Peyer's patch (tissue), 4 donors: ENCODE data around the gene ARHGEF16. TPM values are rescaled to one million over a fixed set of nuclear protein-coding genes. Genes with fewer than 3 reads are reported as not detected.

Experiments used
- DNase-seq, 3 donors: peaks; one replicate each; pipeline ENCODE4 v3.0.0-alpha.2; 2017 to 2019
- H3K27ac ChIP-seq, 4 donors: fragments of 200-600 bp; sonication (generic); one replicate each; pipeline ENCODE4 v1.5.1; 2016 to 2019
- H3K27me3 ChIP-seq, 2 donors: fragments of 200-600 bp; sonication (generic); one replicate each; pipeline ENCODE4 v1.5.1; 2019
- H3K36me3 ChIP-seq, 3 donors: fragments of 200-600 bp; sonication (generic); one replicate each; pipeline ENCODE4 v1.5.1; 2016 to 2019
- H3K4me1 ChIP-seq, 4 donors: fragments of 200-600 bp; sonication (generic); one replicate each; pipeline ENCODE4 v1.5.1; 2016 to 2019
- H3K4me3 ChIP-seq, 4 donors: fragments of 200-600 bp; sonication (generic); 1 replicate in 3 of 4; 2 replicates in 1 of 4; pipeline ENCODE4 v1.5.1; 2016 to 2019; ENCODE audit warnings: mild to moderate bottlenecking in 1 of 4
- H3K9me3 ChIP-seq, 4 donors: fragments of 200-600 bp; sonication (generic); one replicate each; pipeline ENCODE4 v1.5.1; 2016 to 2019; ENCODE audit warnings: mild to moderate bottlenecking in 1 of 4
- POLR2A ChIP-seq, 2 donors: fragments of 450-650 bp; IDR thresholded peaks; one replicate each; pipeline ENCODE4 v1.5.1; 2017; ENCODE audit warnings: antibody characterized with exemption in 2 of 2, mild to moderate bottlenecking in 2 of 2, moderate library complexity in 2 of 2
- total RNA-seq, 4 donors: library from RNA; depleted of rRNA; stranded (reverse); fragments of >200 nt; gene quantifications; one replicate each; pipeline ENCODE4 v1.1.0, GENCODE V29; 2016
- TF ChIP-seq, protein P1 (sequence below), 6 experiments: fragments of 450-650 bp in 4 of 6; fragments of 200-600 bp in 2 of 6; sonication (generic) in 1 of 6; IDR thresholded peaks; one replicate each; pipeline ENCODE4 v1.5.1; 2017 to 2019; ENCODE audit warnings: antibody characterized with exemption in 6 of 6, mild to moderate bottlenecking in 3 of 6, moderate library complexity in 1 of 6

The ARHGEF16 gene
- total RNA-seq, 4 donors from 2014 or later = 43.7 to 225 (median 182) TPM

- TF ChIP-seq POLR2A (IDR thresholded peaks at IDR 0.05) = no peak
- TF ChIP-seq, protein P1, sequence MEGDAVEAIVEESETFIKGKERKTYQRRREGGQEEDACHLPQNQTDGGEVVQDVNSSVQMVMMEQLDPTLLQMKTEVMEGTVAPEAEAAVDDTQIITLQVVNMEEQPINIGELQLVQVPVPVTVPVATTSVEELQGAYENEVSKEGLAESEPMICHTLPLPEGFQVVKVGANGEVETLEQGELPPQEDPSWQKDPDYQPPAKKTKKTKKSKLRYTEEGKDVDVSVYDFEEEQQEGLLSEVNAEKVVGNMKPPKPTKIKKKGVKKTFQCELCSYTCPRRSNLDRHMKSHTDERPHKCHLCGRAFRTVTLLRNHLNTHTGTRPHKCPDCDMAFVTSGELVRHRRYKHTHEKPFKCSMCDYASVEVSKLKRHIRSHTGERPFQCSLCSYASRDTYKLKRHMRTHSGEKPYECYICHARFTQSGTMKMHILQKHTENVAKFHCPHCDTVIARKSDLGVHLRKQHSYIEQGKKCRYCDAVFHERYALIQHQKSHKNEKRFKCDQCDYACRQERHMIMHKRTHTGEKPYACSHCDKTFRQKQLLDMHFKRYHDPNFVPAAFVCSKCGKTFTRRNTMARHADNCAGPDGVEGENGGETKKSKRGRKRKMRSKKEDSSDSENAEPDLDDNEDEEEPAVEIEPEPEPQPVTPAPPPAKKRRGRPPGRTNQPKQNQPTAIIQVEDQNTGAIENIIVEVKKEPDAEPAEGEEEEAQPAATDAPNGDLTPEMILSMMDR (IDR thresholded peaks at IDR 0.05) = no peak
- no peak for DNase-seq
- Histone ChIP-seq H3K9me3 (no peaks in the 10 kb centered on the region), H3K4me3 (no peak overlapping the region), H3K36me3 (no peaks in the 10 kb centered on the region), H3K27ac (no peak overlapping the region), H3K27me3 (no peaks in the 10 kb centered on the region), H3K4me1 (no peaks in the 10 kb centered on the region)
Observed at GRCh38 chr1:3507636-3508275, 53.3 kb downstream of the ARHGEF16 start.

DNA sequence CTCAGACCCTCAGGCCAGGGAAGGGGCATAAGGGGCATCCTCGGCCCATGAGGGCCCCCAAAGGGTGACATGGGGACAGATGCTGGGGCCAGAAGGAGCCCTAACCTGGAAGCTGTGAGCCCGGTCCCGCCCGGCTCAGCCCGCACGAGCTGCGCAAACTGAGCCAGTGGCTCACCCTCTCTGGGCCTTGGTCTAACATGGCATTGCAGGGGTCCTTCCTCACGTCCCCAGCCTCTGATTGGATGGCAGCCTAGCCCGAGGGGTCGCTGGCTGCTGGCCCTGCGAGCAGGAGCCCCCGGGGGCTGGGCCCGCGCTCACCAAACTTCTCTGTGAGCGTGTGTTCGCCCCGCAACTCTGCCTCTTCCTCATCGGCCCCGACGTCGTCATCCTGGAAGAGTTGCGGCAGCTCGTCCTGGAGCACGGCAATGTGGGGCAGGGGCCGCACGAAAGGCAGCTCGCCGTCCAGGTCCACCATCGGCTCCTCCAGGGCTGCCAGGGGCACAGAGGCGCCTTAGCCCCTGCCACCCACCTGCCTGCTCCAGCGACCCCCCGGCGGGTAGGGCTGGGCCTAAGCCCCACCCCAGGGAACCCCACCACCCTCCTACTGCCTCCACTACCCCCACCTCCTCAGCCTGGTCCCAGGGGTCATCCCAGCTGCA is 54.4 kb downstream of the ARHGEF16 start:
- TF ChIP-seq, protein P1 (IDR thresholded peaks at IDR 0.05) = no peak
- TF ChIP-seq POLR2A (IDR thresholded peaks at IDR 0.05) = no peak
- no peaks in the 10 kb centered on the region for H3K4me1 ChIP-seq
- no peak overlapping the region for H3K4me3 ChIP-seq
- DNase-seq = no peak
- no peak overlapping the region for H3K27ac ChIP-seq
- no peaks in the 10 kb centered on the region for H3K27me3 ChIP-seq
- no peaks in the 10 kb centered on the region for H3K36me3 ChIP-seq
- no peaks in the 10 kb centered on the region for H3K9me3 ChIP-seq

- no peak overlapping the region for H3K4me3 ChIP-seq
- no peaks in the 10 kb centered on the region for H3K36me3 ChIP-seq
Observed at GRCh38 chr1:3509721-3510120, 55.3 kb downstream of the ARHGEF16 start.

DNA sequence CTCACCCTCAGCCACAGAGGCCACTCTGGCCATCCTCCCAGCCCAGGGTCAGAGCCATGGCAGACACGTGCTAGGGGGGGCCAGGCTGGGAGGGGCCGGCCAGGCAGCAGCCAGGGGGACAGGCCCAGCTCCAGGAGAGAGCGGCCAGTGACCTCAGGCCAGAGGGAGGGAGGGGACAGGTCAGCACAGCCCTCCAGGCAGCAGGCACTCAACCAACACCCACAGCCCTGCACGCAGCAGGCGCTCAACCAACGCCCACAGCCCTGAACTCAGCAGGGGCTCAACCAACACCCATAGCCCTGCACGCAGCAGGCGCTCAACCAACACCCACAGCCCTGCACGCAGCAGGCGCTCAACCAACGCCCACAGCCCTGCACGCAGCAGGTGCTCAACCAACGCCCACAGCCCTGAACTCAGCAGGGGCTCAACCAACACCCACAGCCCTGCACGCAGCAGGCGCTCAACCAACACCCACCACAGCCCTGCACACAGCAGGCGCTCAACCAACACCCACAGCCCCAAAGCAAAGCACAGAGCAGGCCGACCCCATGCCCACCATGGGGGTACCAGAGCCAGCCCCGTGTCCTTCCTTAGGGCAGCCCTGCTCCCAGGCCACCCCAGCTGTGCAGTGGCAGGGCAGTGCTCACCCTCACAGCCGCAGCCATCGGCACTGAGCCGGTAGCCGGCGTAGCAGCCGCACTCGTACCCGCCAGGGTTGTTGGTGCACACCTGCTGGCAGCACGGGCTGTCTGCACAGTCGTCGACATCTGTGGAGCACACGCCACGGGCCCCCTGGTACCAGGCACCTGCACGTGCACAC is 55.9 kb downstream of the ARHGEF16 start:
- no peak for DNase-seq
- H3K4me3 ChIP-seq = no peak overlapping the region
- H3K36me3 ChIP-seq = no peaks in the 10 kb centered on the region
- TF ChIP-seq, protein P1 (IDR thresholded peaks at IDR 0.05) = no peak
- no peak for TF ChIP-seq POLR2A (IDR thresholded peaks at IDR 0.05)
- no peaks in the 10 kb centered on the region for H3K4me1 ChIP-seq
- H3K27ac ChIP-seq = no peak overlapping the region
- H3K9me3 ChIP-seq = no peaks in the 10 kb centered on the region
- no peaks in the 10 kb centered on the region for H3K27me3 ChIP-seq

More at GRCh38 chr1:3509721-3510120, 55.3 kb downstream of the ARHGEF16 start:
- no peak for TF ChIP-seq POLR2A (IDR thresholded peaks at IDR 0.05)
- TF ChIP-seq, protein P1 (IDR thresholded peaks at IDR 0.05) = no peak
- DNase-seq = no peak
- no peaks in the 10 kb centered on the region for H3K27me3 ChIP-seq
- H3K27ac ChIP-seq = no peak overlapping the region
- H3K9me3 ChIP-seq = no peaks in the 10 kb centered on the region
- H3K4me1 ChIP-seq = no peaks in the 10 kb centered on the region

DNA sequence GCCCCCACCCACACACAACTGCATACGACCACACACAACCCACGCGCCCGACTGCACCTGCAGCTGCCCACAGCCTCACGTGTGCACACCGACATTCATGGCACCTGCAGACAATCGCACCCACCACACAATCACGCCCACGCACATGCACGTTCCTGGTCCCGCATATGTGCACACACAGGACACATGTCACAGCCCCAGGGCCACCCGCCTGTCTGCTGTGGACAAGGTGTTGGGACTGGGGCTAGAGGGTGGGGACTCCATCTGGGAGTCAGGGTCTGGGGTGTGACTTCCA is 56.4 kb downstream of the ARHGEF16 start:
- Histone ChIP-seq H3K27ac (no peak overlapping the region), H3K4me1 (no peaks in the 10 kb centered on the region), H3K36me3 (no peaks in the 10 kb centered on the region), H3K4me3 (no peak overlapping the region), H3K27me3 (no peaks in the 10 kb centered on the region), H3K9me3 (no peaks in the 10 kb centered on the region)
- no peak for DNase-seq
- TF ChIP-seq POLR2A (IDR thresholded peaks at IDR 0.05) = no peak
- TF ChIP-seq, protein P1 (IDR thresholded peaks at IDR 0.05) = no peak
